ENCODE data around the gene MRPL54.

The MRPL54 gene

DNA sequence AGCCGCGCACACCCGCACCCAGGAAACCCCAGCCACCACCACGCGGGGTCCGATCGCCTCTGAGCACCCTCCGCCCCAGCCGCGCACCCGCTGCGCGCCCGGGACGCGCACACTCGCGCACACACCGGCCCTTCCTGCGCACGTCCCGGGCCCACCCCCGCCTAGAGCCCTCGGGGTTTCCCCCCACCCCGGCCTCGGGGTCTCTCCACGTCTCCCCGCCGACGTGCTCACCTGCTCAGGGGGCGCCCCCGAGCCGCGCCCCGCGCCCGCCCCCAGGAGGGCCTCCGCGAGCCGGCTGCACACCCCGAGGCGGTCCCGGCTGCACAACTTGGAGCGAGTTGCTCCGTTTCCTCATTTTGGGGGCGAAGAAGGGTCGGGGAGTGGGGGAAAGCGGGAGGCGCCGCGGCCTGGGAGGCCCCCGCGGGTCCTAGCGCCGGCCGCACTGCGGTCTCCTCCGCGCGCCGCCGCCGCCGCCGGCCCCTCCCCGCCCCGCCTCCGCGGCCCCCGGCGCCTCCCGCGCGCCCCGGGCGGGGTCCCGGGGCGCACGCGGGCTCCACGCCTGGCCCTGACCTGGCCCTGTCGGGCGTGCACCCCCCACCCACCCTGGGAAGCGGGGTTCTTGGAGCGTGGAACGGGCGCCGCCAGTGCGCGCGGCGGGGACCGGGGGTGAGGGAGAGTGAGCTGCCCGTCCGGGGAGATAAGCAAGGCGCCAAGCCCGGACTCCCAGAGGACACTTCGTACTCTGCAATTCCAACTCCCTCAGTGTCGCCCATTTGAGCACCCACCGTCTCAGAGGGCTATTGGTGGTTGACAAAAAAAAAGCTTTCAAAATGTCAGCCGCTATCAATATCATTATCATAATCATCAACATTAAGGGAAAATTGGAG lies 23.7 kb downstream of the MRPL54 start, which contains the start of gene MATK:
Gene MATK, minus strand, starts transcription at position 444 of the 887 bp plus-strand sequence. CDS start 1,246 bp downstream, outside the sequence.
- peak; percentile 34 for DNase-seq

DNA sequence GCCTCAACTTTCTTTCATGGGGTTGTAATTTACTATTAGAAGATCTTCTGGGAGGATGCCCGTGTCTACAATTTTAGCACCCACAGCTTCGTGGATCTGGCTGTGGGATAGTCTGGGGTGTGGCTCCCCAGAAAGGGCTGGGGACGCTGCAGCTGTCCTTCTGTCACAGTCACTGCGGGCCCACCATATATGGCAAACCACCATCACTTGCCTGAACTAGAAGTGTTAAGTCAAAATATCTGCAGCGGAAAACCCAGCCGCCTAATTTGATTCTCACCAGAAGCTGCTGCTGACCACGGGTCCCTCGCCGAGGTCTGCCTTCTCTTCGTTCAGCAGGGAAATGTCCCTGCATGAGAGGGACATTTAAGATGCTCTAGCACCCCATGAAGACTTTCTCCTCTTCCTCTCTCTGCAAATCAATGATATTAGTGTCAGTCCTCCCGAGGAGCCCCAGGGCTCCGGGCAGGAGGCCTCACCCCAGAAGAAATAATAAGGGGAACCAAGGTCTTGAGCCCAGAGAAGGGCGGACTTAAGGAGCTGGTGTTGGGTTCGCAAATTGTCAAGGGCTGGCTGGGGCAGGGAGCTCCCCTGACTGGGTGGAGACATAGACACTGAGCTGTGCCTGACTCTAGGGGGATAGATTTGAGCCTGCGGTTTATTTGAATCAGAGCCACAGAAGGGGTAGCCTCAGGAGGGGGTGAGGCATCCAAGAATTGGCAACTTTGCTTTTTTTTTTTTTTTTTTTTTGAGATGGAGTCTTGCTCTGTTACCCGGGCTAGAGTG lies 26.7 kb downstream of the MRPL54 start:
- DNase-seq = no peak

GRCh38 chr19:3790209-3790734 lies 27.8 kb downstream of the MRPL54 start:
- DNase-seq = no peak

GRCh38 chr19:3790941-3791340 lies 28.5 kb downstream of the MRPL54 start:
- DNase-seq = no peak

- no peak for DNase-seq
Measured at GRCh38 chr19:3792114-3792513, 29.6 kb downstream of the MRPL54 start.

- no peak for DNase-seq
Measured at GRCh38 chr19:3793799-3794198, 31.3 kb downstream of the MRPL54 start.

DNA sequence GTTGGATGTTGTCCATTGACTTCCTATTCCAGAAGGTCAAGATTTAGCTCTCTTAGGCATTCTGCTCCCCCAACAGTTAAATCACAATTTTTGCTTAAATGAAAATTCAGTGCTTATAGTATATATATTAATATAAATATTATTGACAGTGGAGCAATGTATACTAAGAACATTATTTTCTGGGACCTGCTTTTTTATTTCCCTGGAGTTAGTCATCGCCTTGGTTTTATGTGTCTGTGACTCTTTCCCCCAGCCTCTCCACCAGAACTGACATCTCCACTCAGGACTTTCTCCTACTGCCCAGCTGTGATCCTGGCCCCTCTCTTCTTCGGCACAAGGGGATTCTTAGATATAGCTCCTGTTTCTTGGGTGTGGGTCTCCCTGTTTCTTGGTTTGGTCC lies 33.9 kb downstream of the MRPL54 start:
- no peak for DNase-seq

DNA sequence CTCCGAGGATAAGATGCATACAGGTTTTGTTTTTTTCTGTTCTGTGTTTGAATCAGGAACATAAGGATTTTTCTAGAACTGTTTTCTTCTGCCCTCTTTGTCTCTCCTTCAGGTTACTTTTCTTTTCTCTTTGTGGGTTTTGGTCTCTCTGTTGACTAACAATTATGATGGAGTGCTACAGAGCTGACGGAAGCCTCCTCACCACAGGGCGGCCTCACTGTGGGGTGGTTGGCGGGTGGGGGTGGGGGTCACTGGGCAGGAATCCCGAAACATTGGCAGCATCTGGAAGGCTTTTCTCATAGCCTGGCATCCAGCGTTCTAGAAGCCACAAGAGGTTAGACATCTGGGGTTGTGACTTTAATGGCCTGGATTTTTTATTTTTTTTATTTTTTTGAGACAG lies 35.7 kb downstream of the MRPL54 start:
- no peak for DNase-seq

DNA sequence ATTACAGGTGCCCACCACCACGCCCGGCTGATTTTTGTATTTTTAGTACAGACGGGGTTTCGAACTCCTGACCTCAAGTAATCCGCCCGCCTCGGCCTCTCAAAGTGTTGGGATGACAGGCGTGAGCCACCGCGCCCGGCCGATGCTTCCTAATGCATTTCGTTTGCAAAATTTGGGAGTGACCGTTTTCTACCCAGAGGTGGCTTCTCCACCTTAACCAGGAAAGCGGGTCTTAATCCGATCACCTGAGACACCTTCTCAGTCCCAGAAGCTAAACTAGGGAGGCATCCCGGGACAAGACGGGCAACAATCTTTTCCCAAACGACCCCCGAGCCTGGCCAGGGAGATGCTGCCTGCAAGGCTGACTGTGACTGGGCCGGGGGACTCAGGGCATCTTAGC lies 38.5 kb downstream of the MRPL54 start:
- DNase-seq = no peak

GRCh38 chr19:3801412-3802096 lies 39.1 kb downstream of the MRPL54 start:
- DNase-seq = no peak

- DNase-seq = no peak
Measured at GRCh38 chr19:3803114-3803888, 40.8 kb downstream of the MRPL54 start.

DNA sequence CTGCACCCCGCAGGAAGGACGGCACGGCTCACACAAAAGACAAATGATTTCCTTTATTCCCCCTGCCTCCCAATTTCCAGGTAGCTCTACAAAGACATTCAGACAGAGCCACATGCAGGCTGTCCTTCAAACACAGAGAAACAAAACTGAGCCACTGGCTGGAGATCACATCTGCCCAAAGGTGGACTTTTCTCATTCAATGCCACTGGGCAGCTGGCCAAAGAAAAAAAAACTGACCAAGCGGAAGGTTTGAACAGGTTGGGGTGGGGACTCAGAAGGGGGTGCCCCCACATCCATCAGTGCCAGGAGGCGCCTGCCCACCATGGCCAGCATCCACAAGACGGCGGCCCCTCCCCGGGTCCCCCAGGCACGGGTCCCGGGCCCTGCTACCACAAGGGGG lies 41.5 kb downstream of the MRPL54 start:
- no peak for DNase-seq

DNA sequence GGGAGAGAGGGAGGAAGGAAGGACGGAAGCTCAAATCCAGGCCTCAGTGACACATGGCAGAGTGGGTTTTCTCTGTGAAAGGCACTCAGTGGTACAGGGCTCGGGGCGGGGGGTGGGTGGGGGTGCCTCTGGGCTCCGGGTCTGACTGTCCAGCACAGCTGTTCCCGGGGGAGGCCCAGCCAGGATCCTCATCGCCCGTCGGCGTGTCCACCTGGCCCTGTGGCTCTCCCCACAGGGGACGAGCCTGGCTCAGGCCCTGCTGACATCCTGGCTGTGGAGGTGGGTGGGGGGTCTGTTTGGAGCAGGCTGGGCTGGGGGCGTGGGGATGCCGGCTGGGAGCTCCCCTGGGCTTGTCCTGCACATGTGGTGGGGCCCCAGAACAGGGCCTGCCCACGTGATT lies 41.9 kb downstream of the MRPL54 start:
- no peak for DNase-seq

GRCh38 chr19:3805859-3806258 lies 43.4 kb downstream of the MRPL54 start:
- DNase-seq = no peak

DNA sequence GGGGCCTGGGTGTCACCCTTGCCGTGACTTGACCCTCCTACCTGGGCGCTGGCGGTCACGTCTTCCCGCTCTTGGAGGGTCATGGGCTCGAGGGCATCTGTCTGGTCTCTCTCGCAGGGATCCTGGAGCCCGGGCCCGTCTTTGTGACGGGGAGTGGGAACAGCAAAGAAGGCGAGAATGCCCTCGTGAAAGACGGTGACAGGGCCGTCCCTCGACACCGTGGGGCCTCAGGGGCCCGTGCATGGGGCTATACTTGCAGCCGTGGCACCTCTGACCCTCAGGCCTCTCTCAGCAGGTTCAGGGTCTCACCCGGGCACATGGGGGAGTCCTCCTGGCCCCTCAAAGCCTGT lies 44.6 kb downstream of the MRPL54 start:
- no peak for DNase-seq

DNA sequence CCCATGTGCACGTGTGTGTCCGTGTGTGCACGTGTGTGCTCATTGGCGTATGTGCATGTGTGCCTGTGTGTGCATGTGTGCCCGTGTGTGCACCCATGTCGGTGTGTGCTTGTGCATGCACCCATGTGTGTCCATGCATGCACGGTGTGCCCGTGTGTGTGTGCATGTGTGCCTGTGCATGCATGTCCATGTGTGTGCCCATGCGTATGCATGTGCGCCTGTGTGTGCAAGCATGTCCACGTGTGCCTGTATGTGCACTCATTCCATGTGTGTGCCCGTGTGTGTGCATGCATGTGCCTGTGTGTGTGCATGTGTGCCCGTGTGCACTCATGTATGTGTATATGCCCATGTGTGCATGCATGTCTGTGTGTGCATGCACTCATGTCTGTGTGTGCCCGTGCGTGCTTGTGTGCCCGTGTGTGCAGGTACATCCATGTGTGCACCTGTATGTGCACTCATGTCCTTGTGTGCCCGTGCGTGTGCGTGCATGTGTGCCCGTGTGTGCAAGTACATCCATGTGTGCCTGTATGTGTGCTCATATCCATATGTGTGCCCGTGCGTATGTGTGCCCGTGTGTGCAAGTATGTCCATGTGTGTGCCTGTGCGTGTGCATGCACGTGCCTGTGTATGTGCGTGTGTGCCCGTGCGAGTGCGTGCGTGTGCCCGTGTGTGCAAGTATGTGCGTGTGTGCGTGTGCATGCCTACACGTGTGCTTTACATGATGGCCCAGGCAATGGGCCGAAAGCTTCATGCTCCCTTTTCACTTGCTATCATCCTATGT lies 45.3 kb downstream of the MRPL54 start:
- no peak for DNase-seq

DNA sequence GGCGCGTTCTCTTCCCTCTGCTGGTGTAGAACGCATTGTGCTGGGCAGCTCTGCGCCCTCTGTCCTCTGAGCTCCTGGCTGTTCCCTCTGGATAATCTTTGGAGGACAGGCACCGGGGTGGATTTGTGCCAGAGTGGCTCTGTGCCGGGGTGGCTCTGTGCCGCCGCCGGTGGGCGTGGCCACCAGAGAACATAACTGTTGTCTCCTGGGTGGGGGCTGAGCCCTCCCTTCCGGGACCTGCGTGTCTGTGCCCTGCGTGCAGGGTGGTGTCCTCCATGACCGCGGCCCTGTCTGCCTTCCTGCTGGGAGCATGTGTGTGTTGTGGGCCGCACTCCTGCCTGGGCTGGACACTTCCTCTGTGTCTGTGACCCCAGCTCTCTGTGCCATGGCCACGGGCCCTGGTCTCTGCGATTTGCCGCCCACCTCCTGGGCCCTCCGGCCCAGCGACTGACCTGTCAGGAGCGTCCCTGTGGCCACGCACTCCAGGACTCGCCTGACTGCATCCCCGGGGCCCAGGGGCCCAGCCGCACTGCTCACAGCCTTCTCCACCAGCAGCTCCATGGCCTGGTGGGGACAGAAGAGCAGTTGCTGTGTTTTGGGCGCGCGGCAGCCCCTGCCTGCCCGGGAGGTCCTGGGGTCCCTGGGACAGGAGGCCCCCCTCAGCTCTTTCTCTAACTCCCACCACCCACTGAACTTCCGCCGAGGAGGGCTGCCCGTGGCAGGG lies 46.1 kb downstream of the MRPL54 start:
- DNase-seq = no peak

- no peak for DNase-seq
Measured at GRCh38 chr19:3809881-3810707, 47.6 kb downstream of the MRPL54 start.

- no peak for DNase-seq
Measured at GRCh38 chr19:3810708-3811355, 48.4 kb downstream of the MRPL54 start.

Measured in inflammatory macrophage treated with lipopolysaccharide for 4 hours (primary cell).